ENCODE results near the gene BTBD1.
"Not testable (repeated sequence)": the region's sequence is repeated elsewhere in the genome, so short reads cannot be mapped to it uniquely, and the experiment has no call there.

Gene BTBD1

GRCh38 chr15:83094583-83094982 lies 27.5 kb upstream of the BTBD1 start:
- DNase-seq (ENCODE audit: low spot score), result no peak

- no peak for DNase-seq (ENCODE audit: low spot score)
These were observed 25.4 kb upstream of the BTBD1 start for GRCh38 chr15:83092309-83092976.

GRCh38 chr15:83091965-83092308 lies 24.9 kb upstream of the BTBD1 start:
- not testable (repeated sequence) for DNase-seq (ENCODE audit: low spot score)

GRCh38 chr15:83090465-83090864 lies 23.4 kb upstream of the BTBD1 start:
- no peak for DNase-seq (ENCODE audit: low spot score)

GRCh38 chr15:83088876-83089275 lies 21.8 kb upstream of the BTBD1 start:
- no peak for DNase-seq (ENCODE audit: low spot score)

GRCh38 chr15:83087576-83087975 lies 20.5 kb upstream of the BTBD1 start:
- DNase-seq (ENCODE audit: low spot score), result no peak

GRCh38 chr15:83085864-83086552 lies 19.0 kb upstream of the BTBD1 start:
- not testable (repeated sequence) for DNase-seq (ENCODE audit: low spot score)

GRCh38 chr15:83085461-83085860 lies 18.4 kb upstream of the BTBD1 start:
- DNase-seq (ENCODE audit: low spot score), result not testable (repeated sequence)

- no peak for DNase-seq (ENCODE audit: low spot score)
These were observed 15.8 kb upstream of the BTBD1 start for GRCh38 chr15:83082730-83083386.

- no peak for DNase-seq (ENCODE audit: low spot score)
These were observed 14.4 kb upstream of the BTBD1 start for GRCh38 chr15:83081256-83082014.

- no peak for DNase-seq (ENCODE audit: low spot score)
These were observed 11.7 kb upstream of the BTBD1 start for GRCh38 chr15:83078712-83079111.

- DNase-seq (ENCODE audit: low spot score), result no peak
These were observed 10.6 kb upstream of the BTBD1 start for GRCh38 chr15:83077491-83078230.

- DNase-seq (ENCODE audit: low spot score), result not testable (repeated sequence)
These were observed 2.2 kb upstream of the BTBD1 start for GRCh38 chr15:83069211-83069642.

- DNase-seq (ENCODE audit: low spot score), result no peak
These were observed 1.0 kb upstream of the BTBD1 start for GRCh38 chr15:83068054-83068453.

GRCh38 chr15:83067638-83067962 lies 548 bp upstream of the BTBD1 start:
- DNase-seq (ENCODE audit: low spot score), result no peak

GRCh38 chr15:83066034-83066733 lies 868 bp downstream of the BTBD1 start:
- DNase-seq (ENCODE audit: low spot score), result no peak

GRCh38 chr15:83065431-83065830 lies 1.6 kb downstream of the BTBD1 start:
- no peak for DNase-seq (ENCODE audit: low spot score)

- DNase-seq (ENCODE audit: low spot score), result no peak
These were observed 2.2 kb downstream of the BTBD1 start for GRCh38 chr15:83064859-83065258.

- no peak for DNase-seq (ENCODE audit: low spot score)
These were observed 3.5 kb downstream of the BTBD1 start for GRCh38 chr15:83063551-83063950.

- no peak for DNase-seq (ENCODE audit: low spot score)
These were observed 4.3 kb downstream of the BTBD1 start for GRCh38 chr15:83062768-83063180.

GRCh38 chr15:83061680-83062079 lies 5.4 kb downstream of the BTBD1 start:
- DNase-seq (ENCODE audit: low spot score), result peak; percentile 60

Measured in AG08395 (cell line).